H9 (cell line): Measurements from ENCODE around the gene DCST1. TPM values are rescaled to one million over a fixed set of nuclear protein-coding genes. Genes with fewer than 3 reads are reported as not detected.

Experiments used
- DNase-seq: peaks from one replicate; pipeline ENCODE4 v3.0.0-alpha.2; 2017
- H2AFZ ChIP-seq: one replicate; pipeline ENCODE4 v1.6.1; 2013; ENCODE audit warnings: mild to moderate bottlenecking, low read length, control low read depth, moderate library complexity
- H2AK5ac ChIP-seq: 2 replicates; pipeline ENCODE4 v1.6.1; 2013; ENCODE audit warnings: low read length, control low read depth, mixed read lengths; ENCODE audit not compliant: insufficient read length
- H2BK120ac ChIP-seq: one replicate; pipeline ENCODE4 v1.6.1; 2013; ENCODE audit warnings: low read depth, mild to moderate bottlenecking, low read length, control low read depth, inconsistent platforms; ENCODE audit not compliant: poor library complexity, severe bottlenecking
- H2BK12ac ChIP-seq: 2 replicates; pipeline ENCODE4 v1.6.1; 2013; ENCODE audit warnings: low read length, control low read depth, mixed read lengths, low read depth; ENCODE audit not compliant: insufficient read length
- H2BK15ac ChIP-seq: 2 replicates; pipeline ENCODE4 v1.6.1; 2013; ENCODE audit warnings: low read depth, low read length, control low read depth
- H2BK20ac ChIP-seq: one replicate; pipeline ENCODE4 v1.6.1; 2013; ENCODE audit warnings: low read depth, mild to moderate bottlenecking, low read length, control low read depth, inconsistent platforms; ENCODE audit not compliant: poor library complexity, severe bottlenecking
- H2BK5ac ChIP-seq: 2 replicates; pipeline ENCODE4 v1.6.1; 2013; ENCODE audit warnings: low read length, control low read depth, mixed read lengths; ENCODE audit not compliant: insufficient read length
- H3K14ac ChIP-seq: 2 replicates; pipeline ENCODE4 v1.6.1; 2013; ENCODE audit warnings: low read length, control low read depth; ENCODE audit not compliant: insufficient read depth
- H3K18ac ChIP-seq: 2 replicates; pipeline ENCODE4 v1.6.1; 2013; ENCODE audit warnings: low read depth, mild to moderate bottlenecking, mixed read lengths, low read length, control low read depth; ENCODE audit not compliant: insufficient read length
- H3K23ac ChIP-seq: 2 replicates; pipeline ENCODE4 v1.6.1; 2013; ENCODE audit warnings: low read length, control low read depth, mixed read lengths, low read depth; ENCODE audit not compliant: insufficient read length
- H3K23me2 ChIP-seq: 2 replicates; pipeline ENCODE4 v1.6.1; 2013; ENCODE audit warnings: low read depth, mild to moderate bottlenecking, mixed read lengths, low read length, control low read depth; ENCODE audit not compliant: insufficient read length, poor library complexity, severe bottlenecking
- H3K27ac ChIP-seq: 2 replicates; pipeline ENCODE4 v1.5.1; 2013; ENCODE audit warnings: low read length, control low read depth, mixed read lengths, low read depth; ENCODE audit not compliant: insufficient read length
- H3K27me3 ChIP-seq: 2 replicates; pipeline ENCODE4 v1.6.1; 2013; ENCODE audit warnings: low read length, control low read depth, inconsistent platforms; ENCODE audit not compliant: insufficient read depth
- H3K4ac ChIP-seq: 2 replicates; pipeline ENCODE4 v1.6.1; 2013; ENCODE audit warnings: low read depth, mild to moderate bottlenecking, control low read depth, inconsistent platforms, low read length, moderate library complexity
- H3K4me1 ChIP-seq: 2 replicates; pipeline ENCODE4 v1.6.1; 2013; ENCODE audit warnings: low read length, control low read depth, inconsistent platforms; ENCODE audit not compliant: insufficient read depth
- H3K4me2 ChIP-seq: 2 replicates; pipeline ENCODE4 v1.6.1; 2013; ENCODE audit warnings: low read length, control low read depth, mixed read lengths; ENCODE audit not compliant: insufficient read length, insufficient read depth
- H3K56ac ChIP-seq: 2 replicates; pipeline ENCODE4 v1.6.1; 2013; ENCODE audit warnings: low read depth, mild to moderate bottlenecking, mixed read lengths, low read length, control low read depth; ENCODE audit not compliant: insufficient read length
- H3K79me1 ChIP-seq: 2 replicates; pipeline ENCODE4 v1.6.1; 2013; ENCODE audit warnings: low read depth, mild to moderate bottlenecking, moderate library complexity, low read length, control low read depth, inconsistent platforms; ENCODE audit not compliant: insufficient read depth, poor library complexity, severe bottlenecking
- H3K79me2 ChIP-seq: 2 replicates; pipeline ENCODE4 v1.6.1; 2013; ENCODE audit warnings: low read length, control low read depth, inconsistent platforms; ENCODE audit not compliant: insufficient read depth
- H3K9ac ChIP-seq: 2 replicates; pipeline ENCODE4 v1.6.1; 2013; ENCODE audit warnings: low read length, control low read depth, mixed read lengths; ENCODE audit not compliant: insufficient read length; ENCODE audit errors: extremely low read depth
- H3K9me3 ChIP-seq: one replicate; pipeline ENCODE4 v1.6.1; 2013; ENCODE audit warnings: low read depth, low read length, inconsistent platforms; ENCODE audit not compliant: control insufficient read depth
- H3T11ph ChIP-seq: one replicate; pipeline ENCODE4 v1.6.1; 2013; ENCODE audit warnings: mild to moderate bottlenecking, low read length, control low read depth, inconsistent platforms
- H4K20me1 ChIP-seq: one replicate; pipeline ENCODE4 v1.6.1; 2013; ENCODE audit not compliant: control insufficient read depth, insufficient read length, insufficient read depth
- H4K5ac ChIP-seq: 2 replicates; pipeline ENCODE4 v1.6.1; 2013; ENCODE audit warnings: low read depth, mild to moderate bottlenecking, mixed read lengths, low read length, control low read depth; ENCODE audit not compliant: insufficient read length
- H4K8ac ChIP-seq: replicated peaks from 2 replicates; pipeline ENCODE4 v1.6.1; 2013; ENCODE audit warnings: low read length, control low read depth, mixed read lengths, low read depth; ENCODE audit not compliant: insufficient read length
- H4K91ac ChIP-seq: 2 replicates; pipeline ENCODE4 v1.6.1; 2013; ENCODE audit warnings: low read depth, mild to moderate bottlenecking, moderate library complexity, mixed read lengths, low read length, control low read depth; ENCODE audit not compliant: insufficient read length
- H3K27ac Mint-ChIP-seq, 3 experiments: 2 replicates in 2 of 3; 3 replicates in 1 of 3; pipeline ENCODE4 v1.8.0; 2020 to 2021; ENCODE audit warnings: mixed read lengths in 3 of 3, mild to moderate bottlenecking in 1 of 3, moderate library complexity in 1 of 3
- H3K27me3 Mint-ChIP-seq: 2 replicates; pipeline ENCODE4 v1.8.0; 2021; ENCODE audit warnings: low read depth, mild to moderate bottlenecking, moderate library complexity, mixed read lengths
- H3K36me3 Mint-ChIP-seq, 3 experiments: 2 replicates in 2 of 3; 3 replicates in 1 of 3; pipeline ENCODE4 v1.8.0; 2020 to 2021; ENCODE audit warnings: low read depth in 3 of 3, mixed read lengths in 3 of 3; ENCODE audit not compliant: insufficient read depth in 1 of 3
- H3K4me1 Mint-ChIP-seq, 2 experiments: 2 replicates each; pipeline ENCODE4 v1.8.0; 2020; ENCODE audit warnings: mixed read lengths in 2 of 2
- H3K4me3 Mint-ChIP-seq, 2 experiments: 2 replicates in 1 of 2; 3 replicates in 1 of 2; pipeline ENCODE4 v1.8.0; 2020 to 2021; ENCODE audit warnings: mild to moderate bottlenecking in 2 of 2, mixed read lengths in 2 of 2, moderate library complexity in 1 of 2
- H3K9me3 Mint-ChIP-seq, 2 experiments: 2 replicates in 1 of 2; 3 replicates in 1 of 2; pipeline ENCODE4 v1.8.0; 2020; ENCODE audit warnings: mild to moderate bottlenecking in 2 of 2, mixed read lengths in 2 of 2, moderate library complexity in 1 of 2
- CTCF ChIP-seq: fragments of 200-600 bp; sonication (generic); conservative IDR thresholded peaks from 3 replicates; pipeline ENCODE4 v1.8.0; 2021; ENCODE audit warnings: antibody characterized with exemption, mild to moderate bottlenecking
- WGBS: extraction: QIAGEN DNeasy Blood & Tissue Kit; methylation state at CpG from one replicate; pipeline ENCODE4 v1.1.7; 2013; ENCODE audit warnings: missing lambda C conversion rate, low lambda C conversion rate, mixed read lengths; ENCODE audit not compliant: insufficient read length; ENCODE audit errors: extremely low coverage; 5-methylcytosine and 5-hydroxymethylcytosine counted together
- total RNA-seq: library from RNA; stranded (reverse); gene quantifications from 2 replicates; pipeline ENCODE4 v1.2.1, GENCODE V29; 2021

Gene DCST1
- total RNA-seq, 1 experiment from 2014 or later: not detected

GRCh38 chr1:155062702-155063411 is 29.2 kb downstream of the DCST1 start:
- Histone ChIP-seq H3K23ac (no peak overlapping the region), H2BK120ac (no peak overlapping the region), H4K8ac (no peak overlapping the region), H3K79me1 (no peaks in the 10 kb centered on the region), H3K18ac (no peak overlapping the region), H3K27ac (no peak overlapping the region), H3K4ac (no peak overlapping the region), H3K79me2 (no peaks in the 10 kb centered on the region; the same call in 1 of the 2 replicates), H2BK20ac (no peak overlapping the region), H2BK12ac (no peak overlapping the region), H2AFZ (no peak overlapping the region), H3T11ph (no peak overlapping the region), H2BK15ac (no peak overlapping the region), H3K23me2 (peaks cover 17% of the 10 kb centered on the region), H3K9me3 (no peaks in the 10 kb centered on the region), H3K14ac (no peak overlapping the region), H4K20me1 (no peaks in the 10 kb centered on the region), H4K91ac (no peak overlapping the region), H3K4me2 (peak overlapping the region; percentile 82), H3K9ac (no peak overlapping the region), H2BK5ac (no peak overlapping the region), H2AK5ac (no peak overlapping the region), H3K4me1 (peaks cover 3% of the 10 kb centered on the region; the same call in 1 of the 2 replicates), H4K5ac (no peak overlapping the region), H3K27me3 (no peaks in the 10 kb centered on the region), H3K56ac (no peak overlapping the region)
- Mint-ChIP-seq H3K9me3 (no peaks in the 10 kb centered on the region; a peak in 1 of 5 replicates), H3K36me3 (peaks cover 7 to 20% (median 19%) of the 10 kb centered on the region in 3 experiments; a peak in 6 of 7 replicates), H3K27me3 (peaks cover 2% of the 10 kb centered on the region), H3K27ac (0 out of 7 replicates have a peak overlapping the region, but pooled peaks of 1 of the 3 experiments have one; percentile 77), H3K4me3 (peak overlapping the region; percentile 66 to 85), H3K4me1 (peaks cover 16 to 26% of the 10 kb centered on the region in 2 experiments)
- peak; percentile 87 for DNase-seq
- no CpG with 5 or more reads among the region's 46 CpGs for WGBS
- TF ChIP-seq CTCF: peak; percentile 77
